NCI-H2171 (cell line): ENCODE measurements around the gene NSMF.

Experiments
- DNase-seq: peaks from one replicate; lab custom pipeline; 2025; lab: John Stamatoyannopoulos, UW

The NSMF gene

GRCh38 chr9:137432687-137433348 lies 26.3 kb downstream of the NSMF start:
- DNase-seq: no peak

DNA sequence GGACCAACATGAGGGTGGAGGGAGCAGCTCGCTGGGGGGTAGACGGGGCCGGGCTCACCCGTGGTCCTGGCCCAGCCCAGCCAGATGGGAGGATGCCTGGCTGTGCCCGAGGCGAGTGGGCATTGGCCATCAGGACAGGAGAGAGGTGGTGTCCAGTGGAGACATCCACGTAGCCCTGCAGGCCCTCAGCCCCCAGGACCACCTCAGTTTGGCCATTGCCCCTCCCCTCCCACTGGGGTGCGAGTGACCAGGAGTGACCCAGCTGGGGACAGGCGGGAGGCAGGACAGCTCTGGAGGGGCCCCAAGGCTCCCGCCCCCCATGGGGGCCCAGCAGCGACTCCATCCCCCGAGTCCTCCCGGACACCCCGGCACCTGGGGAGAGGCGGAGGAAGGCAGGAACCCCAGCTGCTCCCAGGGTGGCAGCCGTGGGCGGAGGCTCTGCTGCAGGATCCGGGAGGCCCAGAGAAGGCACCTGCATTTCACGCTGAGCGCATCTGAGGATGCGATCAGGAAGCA lies 27.7 kb downstream of the NSMF start:
- DNase-seq: no peak

- no peak for DNase-seq
Measured at GRCh38 chr9:137430723-137431415, 28.3 kb downstream of the NSMF start.

- peak; percentile 37 for DNase-seq
Measured at GRCh38 chr9:137429974-137430722, 29.0 kb downstream of the NSMF start.

DNA sequence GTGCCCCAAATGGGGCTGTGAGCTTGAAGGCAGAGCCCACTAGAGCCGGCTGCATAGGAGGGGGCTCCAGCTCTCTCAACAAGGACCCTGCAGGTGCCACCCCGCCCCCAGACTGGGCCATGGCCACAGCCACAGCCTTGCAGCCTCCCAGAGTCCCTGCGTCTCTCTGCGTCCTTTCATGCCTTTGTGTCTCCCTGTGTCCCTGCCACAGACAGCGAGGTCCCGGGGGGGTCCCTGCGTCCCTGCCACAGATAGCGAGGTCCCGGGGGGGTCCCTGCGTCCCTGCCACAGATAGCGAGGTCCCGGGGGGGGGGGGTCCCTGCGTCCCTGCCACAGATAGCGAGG lies 29.6 kb downstream of the NSMF start:
- DNase-seq: no peak

- DNase-seq: no peak
Measured at GRCh38 chr9:137428841-137429545, 30.1 kb downstream of the NSMF start.

DNA sequence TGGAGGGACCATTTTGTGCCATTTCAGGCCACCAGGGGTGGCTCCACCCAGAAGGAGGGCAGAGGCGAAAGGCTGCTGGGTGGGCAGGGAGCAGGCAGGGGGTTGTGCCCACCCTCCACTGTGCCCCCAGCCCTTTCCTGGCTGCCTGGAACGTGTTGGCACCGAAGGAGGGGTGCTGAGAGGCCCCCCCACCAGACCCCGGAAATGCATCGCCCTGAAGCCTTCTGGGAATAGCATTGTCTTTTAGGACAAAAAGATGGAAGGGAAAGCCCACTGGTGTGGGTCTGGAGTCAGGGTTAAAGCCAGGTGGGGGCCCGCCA lies 30.9 kb downstream of the NSMF start:
- DNase-seq: no peak

DNA sequence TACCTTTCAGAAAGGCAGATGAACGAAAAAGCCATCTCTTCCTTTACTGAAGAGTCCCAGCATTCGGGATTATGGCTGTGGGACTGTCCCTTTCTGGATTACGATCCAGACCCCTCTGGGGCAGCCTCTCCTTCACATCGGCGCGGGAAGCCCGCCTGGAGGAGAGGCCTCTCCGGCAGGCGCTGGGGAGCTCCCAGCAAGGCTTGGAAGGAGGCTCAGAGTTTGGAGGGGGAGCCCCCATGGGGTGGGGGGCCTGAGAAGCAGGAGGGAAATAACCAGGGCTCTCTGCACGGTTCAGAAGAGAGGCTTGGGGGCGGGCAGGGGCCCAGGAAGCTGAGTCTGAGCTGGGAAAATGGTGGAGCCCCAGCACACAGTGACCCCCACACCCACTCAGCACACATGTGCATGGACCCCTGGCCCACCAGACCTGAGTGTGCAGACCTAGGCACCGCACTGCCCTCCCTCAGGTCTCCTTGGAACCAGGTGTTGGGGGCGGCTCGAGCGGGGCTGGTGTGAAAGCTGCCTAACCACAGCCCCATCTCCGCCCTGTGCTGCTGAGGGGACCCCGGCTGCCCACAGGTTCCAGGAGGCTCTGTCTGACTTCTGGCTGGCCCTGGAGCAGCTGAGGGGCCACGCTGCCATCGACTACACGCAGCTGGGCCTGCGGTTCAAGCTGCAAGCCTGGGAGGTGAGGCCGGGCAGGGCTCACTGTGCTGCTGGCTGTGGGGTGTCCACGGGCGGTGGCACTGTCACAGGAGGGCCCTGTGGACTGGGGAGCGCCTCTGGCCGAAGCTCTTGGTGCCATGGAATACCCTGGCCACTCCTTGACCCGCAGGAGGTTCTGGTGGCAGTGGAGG lies 31.5 kb downstream of the NSMF start:
- no peak for DNase-seq

- no peak for DNase-seq
Measured at GRCh38 chr9:137426018-137426681, 33.0 kb downstream of the NSMF start.

GRCh38 chr9:137423514-137424291 lies 35.4 kb downstream of the NSMF start:
- DNase-seq: no peak

GRCh38 chr9:137422604-137423513 lies 36.3 kb downstream of the NSMF start, which contains the start of the genes EXD3 and NOXA1:
Gene EXD3 (minus strand): TSS chr9:137423162. CDS start chr9:137395357, 27,805 bp downstream.
Gene NOXA1 (plus strand): TSS chr9:137423393. CDS start chr9:137423530, 137 bp downstream.
- peak; percentile 97 for DNase-seq

- no peak for DNase-seq
Measured at GRCh38 chr9:137421838-137422603, 37.1 kb downstream of the NSMF start.

DNA sequence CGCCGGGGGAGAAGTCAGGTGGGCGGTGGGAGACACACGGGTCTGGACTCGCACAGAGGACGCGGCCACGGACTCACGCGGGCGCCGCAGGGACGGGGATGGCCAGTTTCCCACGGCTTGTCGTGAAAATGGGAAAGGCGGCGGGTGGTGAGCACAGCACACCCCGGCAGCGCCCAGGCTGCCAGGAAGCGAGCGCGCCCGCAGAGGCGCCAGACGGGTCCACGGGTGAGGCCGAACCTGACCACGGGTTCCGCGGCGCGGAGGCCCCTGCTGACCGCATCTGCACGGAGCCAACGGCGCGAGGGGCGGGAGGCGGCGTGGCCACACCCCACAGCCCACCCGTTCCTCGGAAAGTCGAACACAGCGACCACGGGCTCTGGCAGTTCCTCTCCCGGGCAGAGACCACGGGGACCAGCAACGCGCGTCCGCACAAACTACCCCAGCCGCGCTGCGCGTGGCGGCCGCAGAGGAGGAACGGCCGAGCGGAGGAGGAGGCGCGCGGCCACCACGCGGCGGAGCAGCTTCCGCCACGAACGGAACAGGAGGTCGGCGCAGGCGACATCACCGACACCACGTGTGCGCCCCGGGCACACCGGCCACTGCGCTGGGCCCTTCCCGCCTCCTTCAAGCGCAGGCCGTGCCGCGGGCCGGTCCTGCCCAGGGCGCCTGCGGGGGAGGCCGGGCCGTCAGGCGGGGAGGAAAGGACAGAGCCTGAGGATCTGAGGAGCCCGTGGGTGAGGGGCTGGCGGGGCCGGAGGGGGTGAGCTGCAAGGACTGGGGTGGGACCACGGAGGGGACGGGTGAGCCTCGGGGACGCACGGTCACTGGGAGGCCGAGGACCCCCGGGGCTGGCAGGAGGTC lies 41.7 kb downstream of the NSMF start:
- no peak for DNase-seq

- no peak for DNase-seq
Measured at GRCh38 chr9:137416563-137417151, 42.5 kb downstream of the NSMF start.

- no peak for DNase-seq
Measured at GRCh38 chr9:137416006-137416562, 43.0 kb downstream of the NSMF start.

DNA sequence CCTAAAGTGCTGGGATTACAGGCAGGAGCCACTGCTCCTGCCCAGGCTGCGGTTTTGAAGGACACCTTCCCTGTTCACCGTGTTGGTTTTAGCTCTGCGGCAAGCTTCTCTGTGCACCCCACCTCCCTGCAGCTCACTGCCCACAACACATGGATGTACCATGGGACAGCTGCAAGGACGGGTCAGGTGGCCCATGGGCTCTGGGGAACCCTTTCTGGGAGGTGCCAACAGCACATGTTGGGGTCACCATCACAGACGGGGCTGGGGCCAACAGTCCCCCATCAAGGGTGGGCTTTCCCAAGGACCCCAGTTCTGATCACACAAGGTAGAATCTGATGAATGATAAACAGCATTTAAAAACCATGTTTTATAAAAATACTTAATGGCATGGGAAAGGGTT lies 43.7 kb downstream of the NSMF start:
- no peak for DNase-seq
